HK-2 (cell line): ENCODE measurements around the gene PLCD4.

ENCODE experiments used
- DNase-seq: peaks from one replicate; pipeline ENCODE4 v3.0.0-alpha.2; 2018; ENCODE audit not compliant: unreplicated experiment

The PLCD4 gene

GRCh38 chr2:218664653-218665052 lies 57.0 kb downstream of the PLCD4 start:
- DNase-seq = no peak

- no peak for DNase-seq
These were observed 63.5 kb downstream of the PLCD4 start for GRCh38 chr2:218671097-218671653.

GRCh38 chr2:218671654-218672566 lies 64.2 kb downstream of the PLCD4 start, which contains the start of the genes RNF25 and STK36:
Gene RNF25, minus strand, starts transcription at chr2:218672002. Its CDS starts 32 bp downstream, at chr2:218671970.
Gene STK36, plus strand, starts transcription at chr2:218672086. Its CDS starts 744 bp downstream, at chr2:218672830.
- DNase-seq = peak; percentile 81

GRCh38 chr2:218679119-218679518 lies 71.4 kb downstream of the PLCD4 start:
- no peak for DNase-seq

- DNase-seq = no peak
These were observed 72.4 kb downstream of the PLCD4 start for GRCh38 chr2:218680061-218680460.
